BJ (cell line): ENCODE results near the gene IPO5. TPM values are rescaled to one million over a fixed set of nuclear protein-coding genes. Genes with fewer than 3 reads are reported as not detected.

Experiments used
- CTCF ChIA-PET: fragments of 350-600 bp; formaldehyde crosslinking; extraction: SDS; loops from one replicate; lab custom pipeline; 2021; ENCODE audit warnings: antibody characterized with exemption, inconsistent platforms; lab: Yijun Ruan, JAX
- POLR2A ChIA-PET: fragments of 300-600 bp; sonication (Branson Sonifier 250); formaldehyde crosslinking; extraction: SDS; loops from one replicate; lab custom pipeline; 2021; ENCODE audit warnings: antibody characterized with exemption; lab: Charles Lee
- DNase-seq: peaks from one replicate; pipeline ENCODE4 v3.0.0-alpha.2; 2011; ENCODE audit warnings: low read depth
- H3K27me3 ChIP-seq: 2 replicates; pipeline ENCODE4 v1.6.0; 2011; ENCODE audit warnings: low read length; ENCODE audit not compliant: control insufficient read depth, insufficient read depth
- H3K36me3 ChIP-seq: 2 replicates; pipeline ENCODE4 v1.5.1; 2011; ENCODE audit warnings: low read length; ENCODE audit not compliant: control insufficient read depth, insufficient read depth
- H3K4me3 ChIP-seq: 2 replicates; pipeline ENCODE4 v1.5.1; 2011; ENCODE audit warnings: low read depth, mild to moderate bottlenecking, control low read depth, low read length
- polyA plus RNA-seq: library from polyadenylated mRNA; depleted of rRNA; stranded (reverse); fragments of >200 nt; gene quantifications from 2 replicates; pipeline ENCODE4 v1.2.3, GENCODE V29; 2011
- TF ChIP-seq, protein P1 (sequence below): IDR thresholded peaks from 2 replicates; pipeline ENCODE4 v1.5.1; 2011; ENCODE audit warnings: low read depth, mild to moderate bottlenecking, control low read depth, inconsistent platforms, low read length, moderate library complexity; ENCODE audit not compliant: insufficient read depth

IPO5 gene
- polyA plus RNA-seq, 1 experiment, result 137 TPM

DNA sequence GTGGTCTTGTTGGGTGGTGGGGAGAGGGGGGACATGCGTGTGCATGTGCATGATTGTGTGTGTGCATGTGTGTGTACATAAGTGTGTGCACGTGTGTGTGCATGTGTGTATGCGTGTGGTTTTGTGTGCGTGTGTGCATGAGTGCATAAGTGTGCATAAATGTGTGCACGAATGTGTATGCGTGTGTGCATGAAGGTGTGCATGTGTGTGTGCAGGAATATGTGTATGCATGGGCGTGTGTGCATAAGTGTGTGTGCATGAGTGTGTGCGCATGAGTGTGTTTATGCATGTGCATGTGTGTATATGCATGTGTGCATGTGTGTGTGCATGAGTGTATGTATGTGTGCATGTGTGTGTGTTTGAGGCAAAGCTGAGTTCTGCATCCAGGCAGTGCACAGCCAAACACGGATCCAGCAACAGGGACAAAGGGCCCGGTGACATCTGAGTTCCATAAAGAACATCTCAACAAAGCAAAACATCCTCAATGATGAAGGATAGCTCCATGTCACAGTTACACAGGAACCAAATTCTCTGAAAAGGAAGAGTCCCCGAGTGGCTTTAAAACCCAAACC is 103.5 kb downstream of the IPO5 start:
- ChIA-PET CTCF (no interaction called here), POLR2A (no interaction called here)
- H3K36me3 ChIP-seq, result no peaks in the 10 kb centered on the region
- no peak overlapping the region for H3K4me3 ChIP-seq
- H3K27me3 ChIP-seq, result peaks cover 4% of the 10 kb centered on the region
- DNase-seq, result no peak
- TF ChIP-seq, protein P1, sequence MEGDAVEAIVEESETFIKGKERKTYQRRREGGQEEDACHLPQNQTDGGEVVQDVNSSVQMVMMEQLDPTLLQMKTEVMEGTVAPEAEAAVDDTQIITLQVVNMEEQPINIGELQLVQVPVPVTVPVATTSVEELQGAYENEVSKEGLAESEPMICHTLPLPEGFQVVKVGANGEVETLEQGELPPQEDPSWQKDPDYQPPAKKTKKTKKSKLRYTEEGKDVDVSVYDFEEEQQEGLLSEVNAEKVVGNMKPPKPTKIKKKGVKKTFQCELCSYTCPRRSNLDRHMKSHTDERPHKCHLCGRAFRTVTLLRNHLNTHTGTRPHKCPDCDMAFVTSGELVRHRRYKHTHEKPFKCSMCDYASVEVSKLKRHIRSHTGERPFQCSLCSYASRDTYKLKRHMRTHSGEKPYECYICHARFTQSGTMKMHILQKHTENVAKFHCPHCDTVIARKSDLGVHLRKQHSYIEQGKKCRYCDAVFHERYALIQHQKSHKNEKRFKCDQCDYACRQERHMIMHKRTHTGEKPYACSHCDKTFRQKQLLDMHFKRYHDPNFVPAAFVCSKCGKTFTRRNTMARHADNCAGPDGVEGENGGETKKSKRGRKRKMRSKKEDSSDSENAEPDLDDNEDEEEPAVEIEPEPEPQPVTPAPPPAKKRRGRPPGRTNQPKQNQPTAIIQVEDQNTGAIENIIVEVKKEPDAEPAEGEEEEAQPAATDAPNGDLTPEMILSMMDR, result no peak

DNA sequence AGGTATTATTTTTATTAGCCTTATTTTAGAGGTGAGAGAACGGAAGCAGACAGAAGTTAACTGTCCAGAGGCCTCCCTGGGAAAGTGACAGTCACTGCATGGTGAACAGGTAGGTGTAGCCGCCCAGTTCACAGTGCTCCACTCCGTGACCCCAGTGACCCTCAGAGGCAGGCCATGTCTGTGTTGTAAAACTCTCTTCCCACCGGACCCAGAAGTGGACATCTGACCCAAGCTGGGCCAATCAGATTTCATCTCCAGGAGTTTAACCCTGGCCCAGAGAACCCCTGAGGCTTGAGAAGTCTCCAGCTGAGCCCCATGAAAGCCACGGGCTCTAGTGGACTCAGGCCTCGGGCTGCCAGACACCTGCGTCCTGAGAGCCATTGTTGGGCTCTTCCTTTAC is 105.8 kb downstream of the IPO5 start:
- POLR2A ChIA-PET, result no interaction called here
- DNase-seq, result no peak
- CTCF ChIA-PET, result no interaction called here
- TF ChIP-seq, protein P1, result no peak
- Histone ChIP-seq H3K36me3 (no peaks in the 10 kb centered on the region), H3K27me3 (peaks cover 2% of the 10 kb centered on the region), H3K4me3 (no peak overlapping the region)

DNA sequence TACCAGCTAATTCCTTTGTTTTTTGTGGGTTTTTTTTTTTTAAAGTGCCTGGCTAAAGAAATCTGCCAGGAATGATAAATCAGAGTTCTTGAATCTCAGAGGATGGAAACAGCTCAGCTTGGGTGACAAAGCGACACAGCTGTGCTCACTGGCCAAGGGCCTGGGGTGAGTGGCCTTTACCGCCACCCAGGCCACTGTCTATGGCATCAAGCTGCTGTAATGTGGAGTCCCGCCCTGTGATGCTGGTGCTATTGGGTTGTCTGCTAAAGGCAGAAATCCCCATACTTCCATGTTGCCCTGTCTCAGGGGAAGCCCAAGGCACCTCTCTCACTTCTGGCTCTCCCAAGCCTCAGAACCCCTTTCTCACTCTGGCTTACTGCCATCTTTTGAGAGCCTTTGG is 106.8 kb downstream of the IPO5 start:
- H3K27me3 ChIP-seq, result peaks cover 1% of the 10 kb centered on the region; the same call in 1 of the 2 replicates
- no peak overlapping the region for H3K4me3 ChIP-seq
- ChIA-PET CTCF (no interaction called here), POLR2A (no interaction called here)
- no peaks in the 10 kb centered on the region for H3K36me3 ChIP-seq
- TF ChIP-seq, protein P1, result no peak
- DNase-seq, result no peak

DNA sequence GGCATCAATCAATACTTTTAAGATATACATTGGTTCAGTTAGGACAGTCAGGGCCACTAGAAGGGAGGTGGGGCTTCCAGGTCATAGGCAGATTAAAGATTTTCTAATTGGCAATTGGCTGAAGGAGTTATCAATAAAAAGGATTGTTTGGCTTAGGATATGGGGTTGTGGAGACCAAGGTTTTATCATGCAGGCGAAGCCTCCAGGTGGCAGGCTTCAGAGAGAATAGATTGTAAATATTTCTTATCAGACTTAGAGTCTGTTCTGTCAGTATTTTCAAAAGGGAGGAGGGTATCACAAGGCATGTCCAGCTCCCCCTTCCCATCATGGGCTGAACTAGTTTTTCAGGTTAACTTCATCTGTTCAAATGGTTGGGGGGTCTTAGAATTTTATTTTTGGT is 112.0 kb downstream of the IPO5 start:
- Histone ChIP-seq H3K4me3 (no peak overlapping the region), H3K27me3 (no peaks in the 10 kb centered on the region; the same call in 1 of the 2 replicates), H3K36me3 (no peaks in the 10 kb centered on the region)
- TF ChIP-seq, protein P1, result 0 out of 2 replicates have a peak, but pooled peaks have one; percentile 4
- ChIA-PET CTCF (interaction anchor here (1.2 kb wide), 1 partner anchor 9 kb away, joined by 3 read pairs; no protein-coding TSS in a partner anchor), POLR2A (no interaction called here)
- DNase-seq, result no peak

DNA sequence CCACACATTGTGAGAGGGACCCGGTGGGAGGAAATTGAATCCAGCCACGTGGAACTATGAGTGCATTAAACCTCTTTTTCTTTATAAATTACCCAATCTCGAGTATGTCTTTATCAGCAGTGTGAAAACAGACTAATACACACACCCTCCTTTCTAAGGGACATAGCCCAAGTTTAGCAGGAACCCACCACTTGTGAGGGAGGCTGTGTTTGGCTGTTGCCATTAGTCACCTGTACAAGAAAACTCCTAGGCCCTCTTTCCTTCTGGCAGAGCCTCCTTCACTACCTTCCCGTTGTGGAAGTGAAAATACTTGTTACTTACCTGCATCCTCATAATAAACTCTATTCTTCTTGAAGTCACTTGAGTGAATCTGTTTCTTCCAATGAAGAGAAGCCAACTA is 113.2 kb downstream of the IPO5 start:
- H3K4me3 ChIP-seq, result no peak overlapping the region
- POLR2A ChIA-PET, result no interaction called here
- no peak for DNase-seq
- CTCF ChIA-PET, result interaction anchor here (1.3 kb wide), 1 partner anchor 33 kb away, joined by 3 read pairs; no protein-coding TSS in a partner anchor
- TF ChIP-seq, protein P1, result no peak
- no peaks in the 10 kb centered on the region; the same call in 1 of the 2 replicates for H3K27me3 ChIP-seq
- no peaks in the 10 kb centered on the region for H3K36me3 ChIP-seq
